Glomerular visceral epithelial cell (primary cell): Measurements from ENCODE around the gene CAMK2G.
"Not testable (repeated sequence)": the region's sequence is repeated elsewhere in the genome, so short reads cannot be mapped to it uniquely, and the experiment has no call there.

ENCODE experiments used
- DNase-seq: peaks from one replicate; pipeline ENCODE4 v3.0.0-alpha.2; 2016; ENCODE audit errors: extremely low spot score

Gene CAMK2G

DNA sequence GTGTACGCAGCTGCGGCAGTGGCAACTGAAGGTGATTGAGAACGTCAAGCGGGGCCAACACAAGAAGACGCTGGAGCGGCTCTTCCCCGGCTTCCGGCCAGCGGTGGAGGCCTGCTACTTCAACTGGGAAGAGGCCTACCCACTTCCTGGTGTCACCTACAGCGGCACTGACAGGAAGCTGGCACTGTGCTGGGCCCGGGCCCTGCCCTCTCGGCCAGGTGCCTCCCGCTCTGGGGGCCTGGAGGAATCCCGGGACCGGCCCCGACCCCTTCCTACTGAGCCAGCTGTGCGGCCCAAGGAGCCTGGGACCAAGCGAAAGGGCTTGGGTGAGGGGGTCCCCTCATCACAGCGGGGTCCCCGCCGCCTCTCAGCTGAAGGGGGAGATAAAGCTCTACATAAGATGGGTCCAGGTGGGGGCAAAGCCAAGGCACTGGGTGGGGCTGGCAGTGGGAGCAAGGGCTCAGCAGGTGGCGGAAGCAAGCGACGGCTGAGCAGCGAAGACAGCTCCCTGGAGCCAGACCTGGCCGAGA lies 82.4 kb downstream of the CAMK2G start:
- DNase-seq: no peak

GRCh38 chr10:73790886-73791625 lies 83.3 kb downstream of the CAMK2G start:
- DNase-seq: no peak

- DNase-seq: no peak
These were observed 84.7 kb downstream of the CAMK2G start for GRCh38 chr10:73789659-73790055.

DNA sequence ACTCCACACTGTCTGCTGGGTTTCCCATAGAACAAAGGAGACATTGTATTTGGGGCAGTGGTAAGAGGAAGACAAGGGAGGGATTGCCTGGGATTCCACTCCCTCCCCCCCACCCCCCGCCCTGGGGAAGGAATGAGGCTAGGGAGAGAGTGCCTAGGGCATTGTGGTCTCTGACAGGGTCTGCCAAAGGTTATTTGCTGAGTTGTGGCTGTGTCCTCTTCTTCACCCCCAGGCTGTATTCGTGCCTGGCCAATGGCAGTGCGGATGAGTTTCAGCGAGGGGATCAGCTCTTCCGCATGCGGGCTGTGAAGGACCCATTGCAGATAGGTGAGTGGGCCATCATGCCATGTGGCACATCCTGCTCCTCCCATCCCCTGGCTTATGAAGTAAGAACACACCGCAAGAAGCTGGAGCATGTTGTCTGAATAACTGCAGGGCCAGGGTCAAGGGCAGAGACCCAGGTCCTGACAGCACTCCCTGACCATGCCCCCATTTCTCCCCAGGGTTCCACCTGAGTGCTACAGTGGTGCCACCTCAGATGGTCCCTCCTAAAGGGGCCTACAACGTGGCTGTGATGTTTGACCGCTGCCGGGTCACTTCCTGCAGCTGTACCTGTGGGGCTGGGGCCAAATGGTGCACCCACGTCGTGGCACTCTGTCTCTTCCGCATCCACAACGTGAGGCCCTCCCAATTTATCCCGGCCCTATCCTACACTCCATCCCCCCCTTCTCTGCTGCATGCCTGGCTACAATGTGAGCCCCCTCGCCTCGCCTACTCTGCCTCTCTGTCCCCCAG lies 85.3 kb downstream of the CAMK2G start:
- no peak for DNase-seq

GRCh38 chr10:73787031-73787800 lies 87.1 kb downstream of the CAMK2G start:
- DNase-seq: not testable (repeated sequence)

DNA sequence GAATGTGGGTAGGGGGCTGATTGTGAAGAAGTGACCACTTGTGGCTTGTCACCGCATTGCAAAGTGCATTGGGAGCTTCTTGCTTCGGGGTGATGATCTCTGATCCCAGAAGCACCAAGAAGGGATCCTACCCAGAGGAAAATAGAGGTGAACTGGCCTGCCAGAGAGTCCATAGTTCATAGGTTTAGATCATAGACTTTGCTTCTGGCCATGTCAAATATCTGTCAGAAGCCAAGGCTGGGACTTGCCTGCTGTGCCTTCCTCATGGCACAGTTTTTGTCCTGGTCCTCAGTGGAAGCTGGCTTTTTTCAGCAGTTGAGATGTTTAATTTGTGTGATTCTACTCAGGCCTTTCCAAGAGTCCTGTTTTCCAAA lies 87.9 kb downstream of the CAMK2G start:
- DNase-seq: no peak

GRCh38 chr10:73785721-73786511 lies 88.4 kb downstream of the CAMK2G start:
- DNase-seq: peak; percentile 46

GRCh38 chr10:73785211-73785720 lies 89.1 kb downstream of the CAMK2G start, which contains the start of gene ZSWIM8:
ZSWIM8 (plus strand) TSS chr10:73785606; CDS start chr10:73785879, 273 bp downstream.
- peak; percentile 87 for DNase-seq

GRCh38 chr10:73782749-73783085 lies 91.6 kb downstream of the CAMK2G start:
- no peak for DNase-seq

- DNase-seq: peak; percentile 81
These were observed 92.2 kb downstream of the CAMK2G start, which contains the start of gene CHCHD1 for GRCh38 chr10:73781879-73782748. CHCHD1 (plus strand) TSS chr10:73782048; CDS start chr10:73782076, 28 bp downstream.

GRCh38 chr10:73781548-73781878 lies 92.8 kb downstream of the CAMK2G start:
- no peak for DNase-seq

GRCh38 chr10:73780966-73781365 lies 93.4 kb downstream of the CAMK2G start:
- DNase-seq: no peak

- no peak for DNase-seq
These were observed 94.1 kb downstream of the CAMK2G start for GRCh38 chr10:73780301-73780700.

DNA sequence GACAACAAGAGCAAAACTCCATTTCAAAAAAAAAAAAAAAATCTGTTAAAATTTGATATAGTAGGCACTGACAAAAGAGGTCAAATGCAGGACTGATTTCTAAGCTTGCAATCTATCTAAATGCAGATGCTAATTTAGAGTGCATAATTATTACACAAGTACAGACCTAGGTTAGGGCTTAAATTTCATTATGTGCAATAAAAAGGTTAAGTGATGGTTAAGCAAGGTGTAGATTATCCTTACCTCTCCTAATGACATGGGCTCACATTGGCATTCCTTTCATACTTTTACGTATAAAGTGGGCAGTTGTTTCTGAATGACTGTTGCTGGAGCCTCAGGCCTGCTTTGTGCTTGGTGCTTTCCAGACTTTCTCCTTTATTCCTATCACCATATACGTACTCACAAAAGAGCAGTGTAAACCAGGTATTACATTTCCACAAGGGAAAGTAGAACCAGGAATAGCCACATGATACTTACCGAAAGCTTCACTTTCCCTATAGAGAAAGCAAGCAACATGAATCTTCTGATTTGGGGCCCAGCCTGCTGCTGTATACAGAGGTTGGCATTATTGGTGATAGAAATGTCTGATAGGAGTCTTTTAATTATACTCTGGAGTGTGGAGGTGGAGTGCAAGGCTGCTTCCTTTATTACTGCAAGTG lies 94.7 kb downstream of the CAMK2G start:
- DNase-seq: no peak

- no peak for DNase-seq
These were observed 95.3 kb downstream of the CAMK2G start for GRCh38 chr10:73779018-73779417.

GRCh38 chr10:73774637-73775036 lies 99.7 kb downstream of the CAMK2G start:
- peak; percentile 48 for DNase-seq

DNA sequence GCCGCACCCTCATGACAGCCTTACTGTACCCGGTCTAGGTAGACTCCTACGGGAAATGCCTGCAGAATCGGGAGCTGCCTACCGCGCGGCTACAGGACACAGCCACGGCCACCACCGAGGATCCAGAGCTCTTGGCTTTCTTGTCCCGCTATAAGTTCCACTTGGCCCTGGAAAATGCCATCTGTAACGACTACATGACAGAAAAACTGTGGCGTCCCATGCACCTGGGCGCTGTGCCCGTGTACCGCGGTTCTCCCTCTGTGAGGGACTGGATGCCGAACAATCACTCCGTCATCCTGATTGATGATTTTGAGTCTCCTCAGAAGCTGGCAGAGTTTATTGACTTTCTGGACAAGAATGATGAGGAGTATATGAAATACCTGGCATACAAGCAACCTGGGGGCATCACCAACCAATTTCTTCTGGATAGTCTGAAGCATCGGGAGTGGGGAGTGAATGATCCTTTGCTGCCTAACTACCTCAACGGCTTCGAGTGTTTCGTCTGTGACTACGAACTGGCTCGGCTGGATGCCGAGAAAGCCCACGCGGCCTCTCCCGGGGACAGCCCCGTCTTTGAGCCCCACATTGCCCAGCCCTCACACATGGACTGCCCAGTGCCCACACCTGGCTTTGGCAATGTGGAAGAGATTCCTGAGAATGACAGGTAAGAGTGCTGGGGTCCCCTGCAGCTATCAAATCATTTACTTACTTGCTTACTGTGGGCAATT lies 101.0 kb downstream of the CAMK2G start:
- DNase-seq: no peak

DNA sequence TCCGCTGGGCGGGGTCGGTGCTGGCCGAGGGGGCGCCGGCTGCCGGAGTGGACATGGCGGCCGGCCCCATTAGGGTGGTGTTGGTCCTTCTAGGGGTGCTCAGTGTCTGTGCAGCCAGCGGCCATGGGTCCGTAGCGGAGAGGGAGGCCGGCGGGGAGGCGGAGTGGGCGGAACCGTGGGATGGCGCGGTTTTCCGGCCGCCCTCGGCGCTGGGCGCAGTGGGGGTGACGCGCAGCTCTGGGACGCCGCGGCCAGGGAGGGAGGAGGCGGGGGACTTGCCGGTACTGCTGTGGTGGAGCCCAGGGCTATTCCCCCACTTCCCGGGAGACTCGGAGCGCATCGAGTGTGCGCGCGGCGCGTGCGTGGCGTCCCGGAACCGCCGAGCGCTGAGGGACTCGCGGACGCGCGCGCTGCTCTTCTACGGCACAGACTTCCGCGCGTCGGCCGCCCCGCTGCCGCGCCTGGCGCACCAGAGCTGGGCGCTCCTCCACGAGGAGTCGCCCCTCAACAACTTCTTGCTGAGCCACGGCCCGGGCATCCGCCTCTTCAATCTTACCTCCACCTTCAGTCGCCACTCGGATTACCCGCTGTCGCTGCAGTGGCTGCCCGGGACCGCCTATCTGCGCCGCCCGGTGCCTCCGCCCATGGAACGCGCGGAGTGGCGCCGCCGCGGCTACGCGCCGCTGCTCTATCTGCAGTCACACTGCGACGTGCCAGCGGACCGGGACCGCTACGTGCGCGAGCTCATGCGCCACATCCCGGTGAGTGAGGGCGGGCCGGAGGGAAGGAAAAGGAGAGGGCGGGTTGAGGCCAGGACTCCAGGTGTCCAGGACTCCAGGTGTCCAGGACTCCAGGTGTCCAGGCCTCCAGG lies 101.8 kb downstream of the CAMK2G start:
- peak; percentile 84 for DNase-seq
